ENCODE measurements around the gene REC8. TPM values are rescaled to one million over a fixed set of nuclear protein-coding genes. Genes with fewer than 3 reads are reported as not detected.

Gene REC8
- polyA plus RNA-seq, 1 experiment, result 5.5 TPM

- ChIA-PET CTCF (interaction anchor here (1.7 kb wide), 1 partner anchor 11 kb away, joined by 5 read pairs; no protein-coding TSS in a partner anchor), POLR2A (no interaction called here)
- DNase-seq (ENCODE audit: low read depth), result no peak
- peaks cover 27% of the 10 kb centered on the region for H3K36me3 ChIP-seq (ENCODE audit: control insufficient read depth, insufficient read depth, low read length)
- no peaks in the 10 kb centered on the region for H3K27me3 ChIP-seq (ENCODE audit: control insufficient read depth, insufficient read depth, low read length)
- H3K4me3 ChIP-seq (ENCODE audit: low read depth, low read length), result no peak overlapping the region
- no peak for TF ChIP-seq CTCF (IDR thresholded peaks at IDR 0.05; ENCODE audit: insufficient read depth, low read depth, low read length)
These were observed 35.2 kb downstream of the REC8 start for GRCh38 chr14:24207104-24207551.

GRCh38 chr14:24207625-24208024 is 35.7 kb downstream of the REC8 start:
- CTCF ChIA-PET, result interaction anchor here (1.7 kb wide), 1 partner anchor 12 kb away, joined by 5 read pairs; no protein-coding TSS in a partner anchor
- no peak for DNase-seq (ENCODE audit: low read depth)
- Histone ChIP-seq H3K27me3 (ENCODE audit: control insufficient read depth, insufficient read depth, low read length) (no peaks in the 10 kb centered on the region), H3K36me3 (ENCODE audit: control insufficient read depth, insufficient read depth, low read length) (peaks cover 27% of the 10 kb centered on the region), H3K4me3 (ENCODE audit: low read depth, low read length) (no peak overlapping the region)
- POLR2A ChIA-PET, result no interaction called here
- TF ChIP-seq CTCF (IDR thresholded peaks at IDR 0.05; ENCODE audit: insufficient read depth, low read depth, low read length), result no peak

GRCh38 chr14:24211311-24211710 is 39.4 kb downstream of the REC8 start:
- no peak for TF ChIP-seq CTCF (IDR thresholded peaks at IDR 0.05; ENCODE audit: insufficient read depth, low read depth, low read length)
- H3K36me3 ChIP-seq (ENCODE audit: control insufficient read depth, insufficient read depth, low read length), result peaks cover 23% of the 10 kb centered on the region
- no peak overlapping the region for H3K4me3 ChIP-seq (ENCODE audit: low read depth, low read length)
- POLR2A ChIA-PET, result no interaction called here
- no peak for DNase-seq (ENCODE audit: low read depth)
- H3K27me3 ChIP-seq (ENCODE audit: control insufficient read depth, insufficient read depth, low read length), result no peaks in the 10 kb centered on the region
- CTCF ChIA-PET, result interaction anchor here (1.8 kb wide), 1 partner anchor 86 kb away, joined by 6 read pairs; no protein-coding TSS in a partner anchor

GRCh38 chr14:24212924-24213865 is 41.3 kb downstream of the REC8 start, which contains the start of gene CHMP4A:
TSS of gene CHMP4A (minus strand) at chr14:24213488. CDS start at chr14:24213439, 49 bp downstream.
- ChIA-PET POLR2A (no interaction called here), CTCF (interaction anchor here (0.9 to 2.4 kb wide), 4 partner anchors 29 to 85 kb away, joined by 3 to 10 read pairs (median 4); partner anchors contain the start of genes IRF9, PSME2 and TINF2)
- peaks cover 17% of the 10 kb centered on the region for H3K36me3 ChIP-seq (ENCODE audit: control insufficient read depth, insufficient read depth, low read length)
- H3K4me3 ChIP-seq (ENCODE audit: low read depth, low read length), result peak within 1 kb of the TSS; percentile 84
- DNase-seq (ENCODE audit: low read depth), result peak; percentile 91
- peak; percentile 46 for TF ChIP-seq CTCF (IDR thresholded peaks at IDR 0.05; ENCODE audit: insufficient read depth, low read depth, low read length)
- no peaks in the 10 kb centered on the region for H3K27me3 ChIP-seq (ENCODE audit: control insufficient read depth, insufficient read depth, low read length)

All from BJ (cell line).